Ovary (tissue), 9 donors: ENCODE results near the gene ACADS. TPM values are rescaled to one million over a fixed set of nuclear protein-coding genes. Genes with fewer than 3 reads are reported as not detected.

Experiments used
- DNase-seq, 5 donors: peaks; one replicate each; pipeline ENCODE4 v3.0.0-alpha.2; 2019 to 2020
- H3K27ac ChIP-seq, 2 donors: fragments of 200-600 bp; one replicate each; pipeline versions ENCODE4 v1.5.1 to v1.8.0; 2019 to 2022
- H3K27me3 ChIP-seq: fragments of 200-600 bp; one replicate; pipeline ENCODE4 v1.8.0; 2022
- H3K36me3 ChIP-seq: fragments of 200-600 bp; sonication (generic); one replicate; pipeline ENCODE4 v1.5.1; 2019
- H3K4me1 ChIP-seq: one replicate; pipeline ENCODE4 v1.8.1; 2013; ENCODE audit warnings: mild to moderate bottlenecking, moderate library complexity; ENCODE audit not compliant: insufficient read depth
- H3K4me3 ChIP-seq: fragments of 200-600 bp; sonication (generic); one replicate; pipeline ENCODE4 v1.5.1; 2017
- H3K9me3 ChIP-seq, 2 donors: fragments of 200-600 bp in 1 of 2; sonication (generic) in 1 of 2; one replicate each; pipeline versions ENCODE4 v1.5.1 to v1.8.1; 2013 to 2019; ENCODE audit warnings: mild to moderate bottlenecking in 1 of 2, moderate library complexity in 1 of 2
- EP300 ChIP-seq: sonication (generic); formaldehyde crosslinking; IDR thresholded peaks from one replicate; pipeline ENCODE4 v1.6.1; 2017; ENCODE audit warnings: antibody characterized with exemption
- POLR2A ChIP-seq: fragments of 450-650 bp; IDR thresholded peaks from one replicate; pipeline ENCODE4 v1.6.1; 2017; ENCODE audit warnings: antibody characterized with exemption, mild to moderate bottlenecking, moderate library complexity
- WGBS, 3 donors: extraction: QIAGEN DNeasy Blood & Tissue Kit in 1 of 3; methylation state at CpG; one replicate each; pipeline versions ENCODE4 v1.1.5 to v1.1.7; 2013 to 2017; 5-methylcytosine and 5-hydroxymethylcytosine counted together
- intact Hi-C, 4 donors: fragments of 100-400 bp; cut with DNase I; formaldehyde crosslinking; loops; one replicate each; pipeline versions ENCODE4 v1.11.0 to v1.15.1; 2022 to 2023
- polyA plus RNA-seq, 2 donors: library from polyadenylated mRNA; stranded (reverse); fragments of 200-250 nt in 1 of 2; fragments of 350-450 nt in 1 of 2; fragmentation: Illumina TruSeq in 1 of 2; extraction: RNeasy Lipid Tissue Mini Kit (QIAGEN cat#74804) in 1 of 2; gene quantifications; one replicate each; pipeline ENCODE4 v1.2.3, GENCODE V29; 2013 to 2014
- total RNA-seq, 7 donors: library from RNA; depleted of rRNA in 2 of 7; stranded (reverse); fragments of >200 nt in 2 of 7; fragmentation: NEBNext Ultra II Directional in 3 of 7; extraction: Animal tissue kit (Norgen Biotek cat#: 25700) in 3 of 7; gene quantifications; one replicate each; pipeline versions ENCODE4 v1.1.0 to v1.2.4, GENCODE V29; 2016 to 2023
- TF ChIP-seq, protein P1 (sequence below), 3 donors: fragments of 450-650 bp in 2 of 3; fragments of 200-600 bp in 1 of 3; IDR thresholded peaks; one replicate each; pipeline versions ENCODE4 v1.5.1 to v1.8.0; 2016 to 2022; ENCODE audit warnings: antibody characterized with exemption in 3 of 3, mild to moderate bottlenecking in 1 of 3
- donor health status: DM: no; HTN: no; CAD: no; lungs with moderate emphysema.
- donor health status: DM: no; HTN: no; CAD: no.
- donor health status: Bipolar disorder and iron deficiency.
- donor health status: DM: yes; HTN: yes; CAD: no.
- donor health status: DM: no; HTN: no; CAD: no.
- donor health status: DM: yes; HTN: yes; CAD: no.

Gene ACADS
- total and polyA plus RNA-seq, 9 donors: 1.0 to 17.5 (median 13.9) TPM

DNA sequence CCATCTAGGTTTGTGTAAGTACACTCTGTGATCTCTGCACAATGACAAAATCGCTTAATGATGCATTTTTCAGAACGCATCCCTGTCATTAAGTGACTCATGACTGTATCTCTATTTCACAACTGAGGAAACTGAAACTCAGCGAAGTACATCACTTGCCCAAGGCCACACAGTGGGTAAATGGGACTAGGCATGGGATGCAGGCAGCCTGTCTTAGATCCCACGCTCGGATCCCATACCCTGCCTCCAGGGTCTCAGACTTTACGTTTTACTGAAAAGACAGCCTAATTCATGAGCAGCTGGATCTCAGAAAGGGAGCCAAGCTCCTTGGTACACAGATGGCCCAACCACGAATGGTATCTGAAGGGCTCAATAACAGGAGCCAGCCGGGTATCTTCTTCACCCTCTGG lies 41.1 kb upstream of the ACADS start:
- H3K36me3 ChIP-seq: no peaks in the 10 kb centered on the region
- no peaks in the 10 kb centered on the region for H3K9me3 ChIP-seq
- no peaks in the 10 kb centered on the region for H3K27me3 ChIP-seq
- H3K4me1 ChIP-seq: peaks cover 7% of the 10 kb centered on the region
- intact Hi-C loops: no loop called here
- WGBS, 3 donors: 58 to 72% (median 63%) methylated on average over 8 of the region's 8 CpGs
- TF ChIP-seq POLR2A: no peak
- TF ChIP-seq, protein P1, sequence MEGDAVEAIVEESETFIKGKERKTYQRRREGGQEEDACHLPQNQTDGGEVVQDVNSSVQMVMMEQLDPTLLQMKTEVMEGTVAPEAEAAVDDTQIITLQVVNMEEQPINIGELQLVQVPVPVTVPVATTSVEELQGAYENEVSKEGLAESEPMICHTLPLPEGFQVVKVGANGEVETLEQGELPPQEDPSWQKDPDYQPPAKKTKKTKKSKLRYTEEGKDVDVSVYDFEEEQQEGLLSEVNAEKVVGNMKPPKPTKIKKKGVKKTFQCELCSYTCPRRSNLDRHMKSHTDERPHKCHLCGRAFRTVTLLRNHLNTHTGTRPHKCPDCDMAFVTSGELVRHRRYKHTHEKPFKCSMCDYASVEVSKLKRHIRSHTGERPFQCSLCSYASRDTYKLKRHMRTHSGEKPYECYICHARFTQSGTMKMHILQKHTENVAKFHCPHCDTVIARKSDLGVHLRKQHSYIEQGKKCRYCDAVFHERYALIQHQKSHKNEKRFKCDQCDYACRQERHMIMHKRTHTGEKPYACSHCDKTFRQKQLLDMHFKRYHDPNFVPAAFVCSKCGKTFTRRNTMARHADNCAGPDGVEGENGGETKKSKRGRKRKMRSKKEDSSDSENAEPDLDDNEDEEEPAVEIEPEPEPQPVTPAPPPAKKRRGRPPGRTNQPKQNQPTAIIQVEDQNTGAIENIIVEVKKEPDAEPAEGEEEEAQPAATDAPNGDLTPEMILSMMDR (IDR thresholded peaks at IDR 0.05): no peak
- TF ChIP-seq EP300: no peak
- DNase-seq: no peak
- H3K27ac ChIP-seq: no peak overlapping the region
- no peak overlapping the region for H3K4me3 ChIP-seq

DNA sequence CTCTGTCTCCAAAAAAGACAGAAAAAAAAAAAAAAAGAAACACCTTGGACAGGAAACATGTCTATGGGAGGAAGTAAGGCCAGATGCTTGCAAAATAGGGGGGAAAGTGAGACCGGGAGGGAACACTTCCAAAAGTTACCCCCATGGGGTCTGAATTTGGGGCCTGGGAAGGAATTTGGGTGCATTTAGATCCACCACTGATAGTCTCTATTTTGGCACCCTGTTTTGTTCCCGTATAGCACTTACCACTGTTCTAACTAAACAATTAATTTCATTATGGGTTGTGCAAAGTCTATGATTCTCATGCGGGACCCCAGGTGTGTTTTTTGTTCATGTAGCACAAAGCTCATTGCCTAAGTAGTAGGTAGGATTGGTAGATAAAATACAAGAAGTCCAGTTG lies 40.1 kb upstream of the ACADS start:
- Histone ChIP-seq H3K27ac (no peak overlapping the region), H3K4me3 (no peak overlapping the region), H3K36me3 (no peaks in the 10 kb centered on the region), H3K4me1 (peaks cover 9% of the 10 kb centered on the region), H3K27me3 (no peaks in the 10 kb centered on the region), H3K9me3 (no peaks in the 10 kb centered on the region)
- DNase-seq: no peak
- no peak for TF ChIP-seq POLR2A
- TF ChIP-seq EP300: no peak
- TF ChIP-seq, protein P1 (IDR thresholded peaks at IDR 0.05): no peak
- 50 to 71% (median 68%) methylated on average over 3 of the region's 3 CpGs for WGBS, 3 donors
- intact Hi-C loops: no loop called here

DNA sequence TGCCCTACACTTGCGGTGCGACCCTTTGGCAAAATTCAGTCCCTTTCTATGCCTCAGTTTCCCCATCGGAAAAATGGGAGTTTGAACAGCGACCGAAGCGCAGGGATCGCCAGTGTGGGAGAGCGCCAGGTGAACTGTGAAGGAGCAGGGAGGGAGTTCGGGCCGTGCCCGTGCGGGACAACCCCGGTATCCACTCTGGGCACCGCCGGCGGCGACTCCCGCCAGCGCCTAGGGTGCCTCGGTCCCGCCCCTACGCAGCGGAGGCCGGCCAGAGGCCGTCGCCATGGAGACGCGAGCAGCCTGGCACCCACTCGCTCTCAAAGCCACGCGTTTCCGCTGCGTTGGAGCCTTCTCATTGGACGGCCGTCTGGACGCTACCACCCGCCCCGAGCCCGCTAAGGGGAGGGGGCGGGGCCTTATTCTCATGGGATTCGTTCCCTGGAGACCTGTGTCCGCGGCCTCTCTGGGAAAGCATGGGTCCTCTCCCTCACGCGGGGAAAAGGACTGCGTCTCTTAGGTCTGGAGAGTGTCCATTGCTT lies 39.4 kb upstream of the ACADS start:
- Histone ChIP-seq H3K4me1 (peaks cover 9% of the 10 kb centered on the region), H3K27ac (peak overlapping the region; percentile 74 to 90), H3K9me3 (no peaks in the 10 kb centered on the region), H3K36me3 (no peaks in the 10 kb centered on the region), H3K27me3 (no peaks in the 10 kb centered on the region), H3K4me3 (peak overlapping the region; percentile 92)
- TF ChIP-seq, protein P1 (IDR thresholded peaks at IDR 0.05): no peak
- TF ChIP-seq EP300 (no peak), POLR2A (no peak)
- DNase-seq: peak; percentile 95 to 98 (median 96)
- intact Hi-C loops: no loop called here
- WGBS, 3 donors: 0 to 1% (median 1%) methylated on average over 28 to 46 of the region's 46 CpGs

DNA sequence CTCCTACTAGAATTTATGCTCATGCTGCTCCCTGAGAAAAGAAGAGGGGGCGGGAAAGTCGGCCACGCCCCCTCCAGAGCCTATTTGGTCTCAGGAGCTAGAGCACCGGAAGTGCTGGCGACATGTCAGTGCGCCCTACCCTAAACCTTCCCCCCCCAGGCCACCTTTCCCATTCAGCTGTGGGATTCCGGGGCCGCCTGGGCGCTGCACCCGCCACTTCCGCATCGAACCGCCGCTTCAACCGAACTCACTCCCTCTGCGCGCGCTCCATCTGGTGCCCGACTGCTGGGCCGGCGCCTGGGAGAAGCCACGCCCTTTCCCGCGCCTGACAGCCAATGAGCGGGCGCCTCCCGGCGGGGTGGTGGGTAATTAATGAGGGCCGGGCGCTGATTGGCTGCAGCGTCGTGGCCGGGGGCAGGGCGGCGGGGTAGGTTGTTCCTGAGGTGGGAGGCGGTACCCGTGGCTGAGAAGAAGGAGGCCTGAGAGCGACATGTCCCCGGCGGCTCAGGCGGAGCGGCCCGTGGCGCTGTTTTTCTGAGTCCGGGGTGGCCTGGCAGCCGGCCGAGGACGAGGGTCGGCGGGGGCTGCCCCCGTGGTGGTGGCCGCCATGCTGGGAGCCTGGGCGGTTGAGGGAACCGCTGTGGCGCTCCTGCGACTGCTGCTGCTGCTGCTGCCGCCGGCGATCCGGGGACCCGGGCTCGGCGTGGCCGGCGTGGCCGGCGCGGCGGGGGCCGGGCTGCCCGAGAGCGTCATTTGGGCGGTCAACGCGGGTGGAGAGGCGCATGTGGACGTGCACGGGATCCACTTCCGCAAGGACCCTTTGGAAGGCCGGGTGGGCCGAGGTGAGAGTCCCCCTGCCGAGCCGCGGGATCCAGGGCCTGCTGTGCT lies 38.7 kb upstream of the ACADS start, which contains the start of gene MLEC:
TSS of gene MLEC (plus strand) at position 460 of the 888 bp plus-strand sequence. CDS start at position 608, 148 bp downstream.
- Histone ChIP-seq H3K36me3 (no peaks in the 10 kb centered on the region), H3K27me3 (no peaks in the 10 kb centered on the region), H3K9me3 (no peaks in the 10 kb centered on the region), H3K4me3 (peak within 1 kb of the TSS; percentile 92), H3K27ac (peak within 1 kb of the TSS; percentile 74 to 90), H3K4me1 (peaks cover 9% of the 10 kb centered on the region)
- TF ChIP-seq POLR2A: peak; percentile 71
- no peak for TF ChIP-seq EP300
- TF ChIP-seq, protein P1 (IDR thresholded peaks at IDR 0.05): peak in 1 of 3 donors; percentile 21
- WGBS, 3 donors: 0% methylated on average over 27 to 84 of the region's 84 CpGs
- peak; percentile 98 to 99 (median 98) for DNase-seq
- intact Hi-C loops: no loop called here
